NOMO-1 treated with DMSO at 0.1 percent for 48 hours (cell line): Measurements from ENCODE around the gene PTPRU.

Source experiments
- DNase-seq: peaks from one replicate; lab custom pipeline; 2025; ENCODE audit not compliant: unreplicated experiment; lab: John Stamatoyannopoulos, UW

The PTPRU gene

GRCh38 chr1:29235955-29236711, at the start of gene PTPRU:
Gene PTPRU (plus strand): TSS chr1:29236522. CDS start chr1:29236645, 123 bp downstream.
- peak; percentile 48 for DNase-seq

DNA sequence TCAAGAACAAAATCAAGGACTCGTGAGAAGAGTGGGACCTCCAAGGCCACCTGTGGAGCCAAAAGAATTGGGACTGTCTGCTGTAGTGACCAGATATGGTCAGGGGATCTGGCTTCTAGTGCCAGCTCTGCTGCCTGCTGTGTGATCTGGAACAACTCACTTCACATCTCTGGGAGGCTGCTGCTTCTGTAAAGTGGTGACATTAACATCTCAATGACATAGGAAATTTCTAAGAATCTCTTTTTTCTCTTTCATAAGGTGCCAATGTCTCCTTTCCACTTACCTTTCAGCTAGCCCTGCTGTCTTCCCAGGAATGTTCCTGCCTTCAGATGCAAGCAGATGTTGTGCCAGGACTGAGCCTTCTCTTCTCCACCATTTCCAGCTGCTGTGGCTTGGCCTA, 49.6 kb upstream of the PTPRU start:
- DNase-seq = no peak

- no peak for DNase-seq
Measured at GRCh38 chr1:29190718-29191117, 45.6 kb upstream of the PTPRU start.

GRCh38 chr1:29193879-29194455, 42.4 kb upstream of the PTPRU start:
- DNase-seq = no peak

GRCh38 chr1:29195881-29196291, 40.4 kb upstream of the PTPRU start:
- no peak for DNase-seq

- DNase-seq = no peak
Measured at GRCh38 chr1:29196863-29197589, 39.3 kb upstream of the PTPRU start.

DNA sequence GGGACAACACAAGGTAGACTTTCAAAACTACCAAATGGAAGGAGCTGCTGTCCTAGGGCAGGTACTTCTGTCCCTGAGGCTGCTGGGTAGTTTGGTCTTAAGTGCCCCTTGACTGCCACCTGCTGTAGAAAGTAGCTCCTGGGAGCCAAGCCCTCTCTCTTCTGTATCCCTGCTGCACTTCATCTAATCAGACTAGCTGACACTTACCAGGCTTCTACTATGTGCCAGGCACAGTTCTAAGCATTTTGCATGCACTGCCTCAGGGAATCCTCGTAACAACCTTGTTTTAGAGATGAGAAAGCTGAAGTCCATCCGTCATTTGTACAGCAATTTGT, 38.8 kb upstream of the PTPRU start:
- DNase-seq = peak; percentile 25

GRCh38 chr1:29197993-29198392, 38.3 kb upstream of the PTPRU start:
- DNase-seq = no peak

GRCh38 chr1:29200906-29201594, 35.3 kb upstream of the PTPRU start:
- no peak for DNase-seq

GRCh38 chr1:29201595-29202051, 34.7 kb upstream of the PTPRU start:
- no peak for DNase-seq

- peak; percentile 74 for DNase-seq
Measured at GRCh38 chr1:29202053-29202452, 34.3 kb upstream of the PTPRU start.

- peak; percentile 85 for DNase-seq
Measured at GRCh38 chr1:29202584-29203340, 33.6 kb upstream of the PTPRU start.

GRCh38 chr1:29208442-29208841, 27.9 kb upstream of the PTPRU start:
- DNase-seq = no peak

DNA sequence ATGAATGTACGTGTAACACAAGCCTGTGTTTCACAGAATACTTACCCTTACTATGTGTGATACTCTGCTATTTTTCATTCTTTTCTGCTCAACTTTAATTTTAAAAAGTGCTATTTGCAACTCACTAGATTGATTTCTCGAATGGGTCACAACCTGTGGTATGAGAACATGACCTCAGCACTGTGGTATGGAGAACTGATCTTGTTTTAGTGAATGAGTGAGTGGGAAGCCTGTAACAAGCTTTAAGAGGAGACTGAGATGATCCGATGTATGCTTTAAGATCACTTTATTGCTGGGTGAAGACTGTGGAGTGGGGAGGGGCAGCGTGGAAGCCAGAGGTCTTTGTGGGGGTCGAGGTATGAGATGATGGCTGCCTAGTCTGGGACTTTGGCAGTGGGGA, 27.1 kb upstream of the PTPRU start:
- no peak for DNase-seq

- DNase-seq = no peak
Measured at GRCh38 chr1:29210278-29211085, 25.8 kb upstream of the PTPRU start.

DNA sequence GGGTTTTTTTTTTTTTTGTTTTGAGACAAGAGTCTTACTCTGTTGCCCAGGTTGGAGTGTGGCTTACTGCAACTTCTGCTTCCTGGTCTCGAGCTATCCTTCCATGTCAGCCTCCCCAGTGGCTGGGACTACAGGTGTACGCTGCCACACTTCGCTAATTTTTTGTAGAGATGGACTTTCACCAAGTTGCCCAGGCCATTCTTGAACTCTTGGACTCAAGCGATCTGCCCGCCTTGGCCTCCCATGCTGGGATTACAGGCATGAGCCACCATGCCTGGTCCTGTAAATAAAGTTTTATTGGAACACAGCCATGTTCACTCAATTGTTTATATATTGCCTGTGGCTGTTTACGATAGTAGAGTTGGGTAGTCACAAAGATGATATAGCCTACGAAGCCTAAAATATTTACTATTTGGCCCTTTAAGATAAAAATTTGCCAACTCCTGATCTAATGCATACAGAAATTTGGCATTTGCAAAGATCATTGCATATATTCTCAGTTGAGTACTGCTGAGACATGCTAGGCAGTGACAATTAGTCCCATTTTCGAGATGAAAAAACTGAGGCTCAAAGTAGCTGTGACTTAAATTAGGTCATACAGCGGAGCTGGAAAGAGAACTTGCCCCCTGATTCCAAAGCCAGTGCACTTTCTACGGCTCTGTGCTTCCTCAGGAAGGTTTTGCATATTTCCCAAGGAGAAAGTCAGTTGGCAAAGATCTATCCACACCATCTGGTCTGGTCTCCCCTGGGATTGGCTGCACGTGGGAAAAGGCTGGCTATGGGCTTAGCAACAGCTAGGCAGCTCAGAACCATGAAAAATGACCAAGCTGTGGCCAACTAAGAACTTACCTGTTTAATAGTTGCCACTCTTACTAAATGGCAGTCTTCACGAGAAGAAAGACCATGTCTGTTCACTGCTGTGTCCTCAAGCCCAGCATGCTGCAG, 25.0 kb upstream of the PTPRU start:
- DNase-seq = no peak

GRCh38 chr1:29213055-29213454, 23.3 kb upstream of the PTPRU start:
- no peak for DNase-seq

- no peak for DNase-seq
Measured at GRCh38 chr1:29217633-29218032, 18.7 kb upstream of the PTPRU start.

GRCh38 chr1:29218223-29218622, 18.1 kb upstream of the PTPRU start:
- DNase-seq = peak; percentile 65
